GM18505 (cell line): Measurements from ENCODE around the gene PACS1.
A peak's percentile ranks its signal among the peaks of the same experiment; 100 is the strongest.

Source experiments
- ATAC-seq: cut with Tn5 transposase; IDR thresholded peaks from one replicate; pipeline ENCODE4 v1.9.1; 2021; ENCODE audit not compliant: unreplicated experiment
- POLR2A ChIP-seq: IDR thresholded peaks from 4 replicates; pipeline ENCODE4 v1.6.1; 2011; ENCODE audit warnings: borderline replicate concordance; ENCODE audit not compliant: insufficient read depth, insufficient read length; ENCODE audit errors: extremely low read depth

Gene PACS1

GRCh38 chr11:66258473-66258893, 188.4 kb downstream of the PACS1 start:
- peak; percentile 4 for TF ChIP-seq POLR2A
- no peak for ATAC-seq

- ATAC-seq: no peak
- no peak for TF ChIP-seq POLR2A
Measured at GRCh38 chr11:66259225-66259624, 189.2 kb downstream of the PACS1 start.

- TF ChIP-seq POLR2A: no peak
- no peak for ATAC-seq
Measured at GRCh38 chr11:66259956-66260355, 189.9 kb downstream of the PACS1 start.

- TF ChIP-seq POLR2A: no peak
- no peak for ATAC-seq
Measured at GRCh38 chr11:66261578-66261977, 191.5 kb downstream of the PACS1 start.

- ATAC-seq: no peak
Measured at GRCh38 chr11:66262191-66262590, 192.1 kb downstream of the PACS1 start.

GRCh38 chr11:66262696-66263095, 192.6 kb downstream of the PACS1 start:
- ATAC-seq: no peak

More at GRCh38 chr11:66262191-66262590, 192.1 kb downstream of the PACS1 start:
- TF ChIP-seq POLR2A: no peak

GRCh38 chr11:66263231-66263630, 193.2 kb downstream of the PACS1 start:
- TF ChIP-seq POLR2A: no peak
- no peak for ATAC-seq

More at GRCh38 chr11:66262696-66263095, 192.6 kb downstream of the PACS1 start:
- no peak for TF ChIP-seq POLR2A

- ATAC-seq: no peak
- TF ChIP-seq POLR2A: no peak
Measured at GRCh38 chr11:66263785-66264184, 193.7 kb downstream of the PACS1 start.

GRCh38 chr11:66264383-66264782, 194.3 kb downstream of the PACS1 start:
- TF ChIP-seq POLR2A: no peak
- ATAC-seq: no peak

- no peak for TF ChIP-seq POLR2A
- ATAC-seq: no peak
Measured at GRCh38 chr11:66264914-66265313, 194.8 kb downstream of the PACS1 start.

GRCh38 chr11:66265531-66266377, 195.7 kb downstream of the PACS1 start:
- no peak for ATAC-seq
- no peak for TF ChIP-seq POLR2A

- no peak for TF ChIP-seq POLR2A
- no peak for ATAC-seq
Measured at GRCh38 chr11:66266378-66267038, 196.4 kb downstream of the PACS1 start.

- TF ChIP-seq POLR2A: no peak
- no peak for ATAC-seq
Measured at GRCh38 chr11:66267039-66267378, 196.9 kb downstream of the PACS1 start.

- TF ChIP-seq POLR2A: peak; percentile 42
- ATAC-seq: peak; percentile 36
Measured at GRCh38 chr11:66267379-66268243, 197.5 kb downstream of the PACS1 start.
